Neural cell (in vitro differentiated cells): ENCODE results near the gene ILF2. TPM values are rescaled to one million over a fixed set of nuclear protein-coding genes. Genes with fewer than 3 reads are reported as not detected.

Experiments
- H2AFZ ChIP-seq: fragments of 200-600, 300-800 bp; sonication (generic), shearing (Covaris generic); 2 replicates; pipeline ENCODE4 v1.6.0; 2014; ENCODE audit warnings: low read depth, mild to moderate bottlenecking, antibody characterized with exemption, low read length, moderate library complexity
- H3F3A ChIP-seq: fragments of 200-600 bp; shearing (Covaris generic); 2 replicates; pipeline ENCODE4 v1.6.1; 2016; ENCODE audit warnings: mild to moderate bottlenecking, moderate library complexity, mixed read lengths, antibody characterized with exemption, low read length; ENCODE audit not compliant: insufficient read depth, poor library complexity, severe bottlenecking
- H3K27ac ChIP-seq: fragments of 200-600, 300-800 bp; sonication (generic), shearing (Covaris generic); 2 replicates; pipeline ENCODE4 v1.5.1; 2014; ENCODE audit warnings: mild to moderate bottlenecking, low read length, moderate library complexity
- H3K27me3 ChIP-seq: fragments of 300-800, 200-600 bp; sonication (generic), shearing (Covaris generic); 2 replicates; pipeline ENCODE4 v1.6.0; 2014; ENCODE audit warnings: mild to moderate bottlenecking, low read depth, low read length, moderate library complexity; ENCODE audit not compliant: insufficient read depth
- H3K36me3 ChIP-seq: fragments of 300-800, 200-600 bp; sonication (generic), shearing (Covaris generic); 2 replicates; pipeline ENCODE4 v1.5.1; 2014; ENCODE audit warnings: mild to moderate bottlenecking, antibody characterized with exemption, low read length, moderate library complexity; ENCODE audit not compliant: insufficient read depth
- H3K4me2 ChIP-seq: fragments of 300-800, 200-600 bp; sonication (generic), shearing (Covaris generic); 2 replicates; pipeline ENCODE4 v1.6.0; 2014; ENCODE audit warnings: mild to moderate bottlenecking, low read length
- H3K4me3 ChIP-seq: fragments of 300-800, 200-600 bp; sonication (generic), shearing (Covaris generic); 2 replicates; pipeline ENCODE4 v1.5.1; 2014; ENCODE audit warnings: mild to moderate bottlenecking, low read length, moderate library complexity
- H3K79me2 ChIP-seq: fragments of 200-600 bp; shearing (Covaris generic); replicated peaks from 2 replicates; pipeline ENCODE4 v1.6.0; 2014; ENCODE audit warnings: mild to moderate bottlenecking, low read length, moderate library complexity; ENCODE audit not compliant: insufficient read depth
- H3K9ac ChIP-seq: fragments of 300-800, 200-600 bp; sonication (generic), shearing (Covaris generic); 2 replicates; pipeline ENCODE4 v1.6.1; 2016; ENCODE audit warnings: mild to moderate bottlenecking, low read length, mixed read lengths
- H3K9me2 ChIP-seq: fragments of 200-600 bp; shearing (Covaris generic); 2 replicates; pipeline ENCODE4 v1.6.1; 2016; ENCODE audit warnings: mild to moderate bottlenecking, low read length, mixed read lengths; ENCODE audit not compliant: insufficient read depth
- H3K9me3 ChIP-seq: fragments of 200-600, 300-800 bp; sonication (generic), shearing (Covaris generic); 2 replicates; pipeline ENCODE4 v1.6.1; 2016; ENCODE audit warnings: mild to moderate bottlenecking, mixed run types, low read length, moderate library complexity, mixed read lengths
- H4K20me1 ChIP-seq: fragments of 200-600 bp; shearing (Covaris generic); 2 replicates; pipeline ENCODE4 v1.6.1; 2016; ENCODE audit warnings: mild to moderate bottlenecking, mixed run types; ENCODE audit not compliant: insufficient read depth
- CTCF ChIP-seq: fragments of 450-650 bp; IDR thresholded peaks from 2 replicates; pipeline ENCODE4 v1.5.1; 2014; ENCODE audit warnings: antibody characterized with exemption, mild to moderate bottlenecking, moderate library complexity; ENCODE audit not compliant: poor library complexity, severe bottlenecking
- EP300 ChIP-seq: fragments of 450-650 bp; conservative IDR thresholded peaks from 2 replicates; pipeline ENCODE4 v1.6.1; 2014; ENCODE audit warnings: antibody characterized with exemption, mild to moderate bottlenecking, moderate library complexity; ENCODE audit not compliant: poor library complexity, severe bottlenecking
- EZH2 ChIP-seq: fragments of 200-600, 300-800 bp; shearing (Covaris generic), sonication (generic); IDR thresholded peaks from 2 replicates; pipeline ENCODE4 v1.6.1; 2014; ENCODE audit warnings: antibody characterized with exemption, low read length, borderline replicate concordance, mild to moderate bottlenecking; ENCODE audit not compliant: insufficient read depth, poor library complexity, severe bottlenecking
- MXI1 ChIP-seq: fragments of 450-650 bp; conservative IDR thresholded peaks from 2 replicates; pipeline ENCODE4 v1.6.1; 2014; ENCODE audit warnings: antibody characterized with exemption, mild to moderate bottlenecking; ENCODE audit not compliant: poor library complexity, severe bottlenecking
- POLR2AphosphoS5 ChIP-seq: IDR thresholded peaks from 2 replicates; pipeline ENCODE4 v1.6.1; 2012
- RAD21 ChIP-seq: fragments of 450-650 bp; conservative IDR thresholded peaks from 2 replicates; pipeline ENCODE4 v1.6.1; 2014; ENCODE audit warnings: antibody characterized with exemption, mild to moderate bottlenecking, moderate library complexity
- REST ChIP-seq: IDR thresholded peaks from 2 replicates; pipeline ENCODE4 v1.6.1; 2012; ENCODE audit warnings: borderline replicate concordance
- SMC3 ChIP-seq: fragments of 450-650 bp; conservative IDR thresholded peaks from 2 replicates; pipeline ENCODE4 v1.6.1; 2014; ENCODE audit warnings: antibody characterized with exemption, mild to moderate bottlenecking, moderate library complexity; ENCODE audit not compliant: poor library complexity
- TAF1 ChIP-seq: IDR thresholded peaks from 2 replicates; pipeline ENCODE4 v1.6.1; 2012; ENCODE audit warnings: low read depth
- polyA plus RNA-seq: library from polyadenylated mRNA; depleted of rRNA; stranded (reverse); fragments of >200 nt; gene quantifications from 2 replicates; pipeline ENCODE4 v1.2.3, GENCODE V29; 2014

Gene ILF2
- polyA plus RNA-seq, 1 donor from 2014 or later = 410 TPM

- no peaks in the 10 kb centered on the region for H3K79me2 ChIP-seq
- no peak overlapping the region for H2AFZ ChIP-seq
- H3K27me3 ChIP-seq = no peaks in the 10 kb centered on the region
- no peak overlapping the region for H3K4me3 ChIP-seq
- no peaks in the 10 kb centered on the region for H3K9me3 ChIP-seq
- H3K4me2 ChIP-seq = no peak overlapping the region
- H3K36me3 ChIP-seq = no peaks in the 10 kb centered on the region
- TF ChIP-seq EP300 (no peak), RAD21 (no peak), EZH2 (no peak), CTCF (no peak), POLR2AphosphoS5 (no peak), MXI1 (no peak), SMC3 (no peak)
- H3K9me2 ChIP-seq = no peaks in the 10 kb centered on the region
- H3K9ac ChIP-seq = no peak overlapping the region
- H3F3A ChIP-seq = no peaks in the 10 kb centered on the region
- no peak overlapping the region for H3K27ac ChIP-seq
- H4K20me1 ChIP-seq = no peaks in the 10 kb centered on the region
Observed at GRCh38 chr1:153613406-153613805, 57.4 kb downstream of the ILF2 start.

GRCh38 chr1:153612755-153613331, 58.0 kb downstream of the ILF2 start, which contains the start of gene S100A16:
Gene S100A16, minus strand, starts transcription at chr1:153613137. Its CDS starts 4,986 bp downstream, at chr1:153608151.
- Histone ChIP-seq H3K9ac (no peak within 1 kb of the TSS), H3F3A (no peaks in the 10 kb centered on the region), H3K27me3 (no peaks in the 10 kb centered on the region), H3K9me2 (no peaks in the 10 kb centered on the region), H3K4me2 (no peak within 1 kb of the TSS), H4K20me1 (no peaks in the 10 kb centered on the region), H3K9me3 (no peaks in the 10 kb centered on the region), H3K79me2 (no peaks in the 10 kb centered on the region), H3K4me3 (no peak within 1 kb of the TSS), H3K36me3 (no peaks in the 10 kb centered on the region), H2AFZ (no peak within 1 kb of the TSS), H3K27ac (no peak within 1 kb of the TSS)
- TF ChIP-seq MXI1 (no peak), TAF1 (no peak), SMC3 (no peak)

GRCh38 chr1:153612111-153612754, 58.6 kb downstream of the ILF2 start:
- H3K27ac ChIP-seq = no peak overlapping the region
- H3K27me3 ChIP-seq = no peaks in the 10 kb centered on the region
- H2AFZ ChIP-seq = no peak overlapping the region
- H3F3A ChIP-seq = no peaks in the 10 kb centered on the region
- H3K79me2 ChIP-seq = no peaks in the 10 kb centered on the region
- no peaks in the 10 kb centered on the region for H3K9me3 ChIP-seq
- H3K4me3 ChIP-seq = no peak overlapping the region
- no peaks in the 10 kb centered on the region for H3K9me2 ChIP-seq
- H3K4me2 ChIP-seq = no peak overlapping the region
- no peaks in the 10 kb centered on the region for H3K36me3 ChIP-seq
- H3K9ac ChIP-seq = no peak overlapping the region
- H4K20me1 ChIP-seq = no peaks in the 10 kb centered on the region
- TF ChIP-seq EP300 (no peak), MXI1 (no peak), TAF1 (no peak), REST (no peak), SMC3 (no peak), EZH2 (no peak), CTCF (no peak), RAD21 (no peak), POLR2AphosphoS5 (no peak)
